Measurements from ENCODE around the gene EXOC6B. TPM values are rescaled to one million over a fixed set of nuclear protein-coding genes. Genes with fewer than 3 reads are reported as not detected.
A peak's percentile ranks its signal among the peaks of the same experiment; 100 is the strongest.
"Not testable (repeated sequence)": the region's sequence is repeated elsewhere in the genome, so short reads cannot be mapped to it uniquely, and the experiment has no call there.

EXOC6B gene
- total RNA-seq, 1 donor, result 9.2 TPM

- peak in 1 of 3 donors; percentile 39 for DNase-seq (ENCODE audit: low read depth in 2 of 3, low spot score in 2 of 3)
Observed at GRCh38 chr2:72562451-72563153, 263.2 kb downstream of the EXOC6B start.

- DNase-seq (ENCODE audit: low read depth in 2 of 3, low spot score in 2 of 3), result no peak
Observed at GRCh38 chr2:72561621-72562318, 264.1 kb downstream of the EXOC6B start.

DNA sequence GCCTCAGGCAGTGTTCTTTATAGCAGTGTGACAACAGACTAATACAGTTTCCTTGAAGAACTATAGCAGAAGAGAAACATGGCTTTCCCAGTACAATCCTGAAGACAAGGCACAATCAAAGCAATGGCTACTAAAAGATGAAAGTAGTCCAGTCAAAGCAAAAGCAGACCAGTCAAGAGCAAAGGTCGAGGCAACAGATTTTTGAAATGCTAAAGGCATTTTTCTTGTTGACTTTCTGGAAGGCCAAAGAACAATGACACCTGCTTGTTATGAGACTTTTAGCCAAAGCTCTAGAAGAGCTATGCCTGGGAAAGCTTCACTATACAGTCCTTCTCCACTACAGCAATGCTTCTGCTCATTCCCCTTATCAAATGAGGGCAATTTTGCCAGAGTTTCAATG, 269.9 kb downstream of the EXOC6B start:
- DNase-seq (ENCODE audit: low read depth in 2 of 3, low spot score in 2 of 3), result no peak

- DNase-seq (ENCODE audit: low read depth in 2 of 3, low spot score in 2 of 3), result not testable (repeated sequence)
Observed at GRCh38 chr2:72555363-72555762, 270.5 kb downstream of the EXOC6B start.

GRCh38 chr2:72554910-72555309, 270.9 kb downstream of the EXOC6B start:
- DNase-seq (ENCODE audit: low read depth in 2 of 3, low spot score in 2 of 3), result not testable (repeated sequence)

- DNase-seq (ENCODE audit: low read depth in 2 of 3, low spot score in 2 of 3), result peak in 1 of 3 donors; percentile 42
Observed at GRCh38 chr2:72554381-72554780, 271.5 kb downstream of the EXOC6B start.

DNA sequence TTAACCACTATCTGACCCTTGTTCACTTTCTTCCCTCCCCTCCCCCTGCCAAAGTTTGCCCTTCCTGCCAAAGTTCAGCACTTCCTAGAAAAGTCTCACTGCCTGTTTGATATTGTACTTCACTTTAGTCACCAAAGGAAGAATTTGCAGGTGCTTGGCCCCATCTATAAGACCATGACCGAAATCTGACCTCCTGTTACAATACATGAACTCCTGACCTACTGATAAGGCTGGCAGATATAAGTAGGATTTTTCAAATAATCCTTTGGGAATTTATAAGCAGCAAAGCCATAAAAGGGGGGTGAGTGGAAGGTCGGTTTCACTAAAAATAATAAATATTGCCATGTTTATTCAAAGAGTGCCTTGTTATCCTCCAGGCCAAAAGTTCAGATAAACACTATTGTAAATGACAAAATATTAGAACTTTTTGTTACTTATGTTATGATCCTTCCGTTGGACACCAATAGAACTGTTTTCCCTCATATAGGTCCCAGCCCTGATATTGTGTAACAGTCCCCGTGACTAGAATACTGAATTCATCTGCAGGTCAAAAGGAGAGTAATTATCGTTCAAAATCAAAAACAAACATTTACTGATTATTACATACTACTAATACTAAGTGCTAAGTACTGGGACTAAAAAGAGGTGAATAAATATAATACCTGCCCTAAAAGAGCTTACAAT, 277.6 kb downstream of the EXOC6B start:
- DNase-seq (ENCODE audit: low read depth in 2 of 3, low spot score in 2 of 3), result no peak

DNA sequence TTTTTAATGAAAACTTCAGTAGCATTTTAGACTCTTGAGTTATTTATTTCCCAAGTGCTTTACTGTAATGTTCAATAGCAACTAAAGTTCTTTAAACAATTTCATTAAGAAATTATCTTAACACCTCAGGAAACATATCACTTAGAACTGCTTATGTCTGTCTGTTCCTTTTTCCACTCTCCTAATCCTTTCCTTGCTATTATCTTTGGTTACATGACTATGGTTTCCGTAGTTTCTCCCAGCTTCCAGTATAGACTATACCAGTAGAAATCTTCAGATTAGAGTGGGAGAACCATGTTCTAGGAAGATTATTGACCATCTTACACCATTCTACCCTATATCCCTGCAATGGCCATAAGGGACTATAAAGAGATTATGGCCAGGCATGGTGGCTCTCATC, 280.0 kb downstream of the EXOC6B start:
- DNase-seq (ENCODE audit: low read depth in 2 of 3, low spot score in 2 of 3), result no peak

DNA sequence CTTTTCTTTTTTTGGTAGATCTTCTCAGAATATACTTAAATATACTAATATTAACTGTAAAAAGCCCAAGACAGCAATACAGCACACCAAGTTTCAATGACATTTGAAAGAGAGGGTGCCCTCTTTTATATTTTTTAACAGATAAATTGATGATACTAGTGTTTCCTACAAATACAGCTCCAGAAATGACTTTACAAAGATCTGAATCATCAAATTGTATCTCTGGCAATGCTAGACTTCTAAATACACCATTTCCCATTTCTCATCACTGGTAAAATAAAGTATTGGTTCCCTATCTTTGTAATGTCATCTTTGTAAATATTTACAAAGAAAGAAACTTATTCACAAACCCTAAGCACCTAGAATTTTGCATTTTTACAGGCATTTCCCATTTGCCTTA, 281.3 kb downstream of the EXOC6B start:
- DNase-seq (ENCODE audit: low read depth in 2 of 3, low spot score in 2 of 3), result no peak

- DNase-seq (ENCODE audit: low read depth in 2 of 3, low spot score in 2 of 3), result peak in 2 of 3 donors; percentile 50 to 71
Observed at GRCh38 chr2:72543497-72544216, 282.2 kb downstream of the EXOC6B start.

DNA sequence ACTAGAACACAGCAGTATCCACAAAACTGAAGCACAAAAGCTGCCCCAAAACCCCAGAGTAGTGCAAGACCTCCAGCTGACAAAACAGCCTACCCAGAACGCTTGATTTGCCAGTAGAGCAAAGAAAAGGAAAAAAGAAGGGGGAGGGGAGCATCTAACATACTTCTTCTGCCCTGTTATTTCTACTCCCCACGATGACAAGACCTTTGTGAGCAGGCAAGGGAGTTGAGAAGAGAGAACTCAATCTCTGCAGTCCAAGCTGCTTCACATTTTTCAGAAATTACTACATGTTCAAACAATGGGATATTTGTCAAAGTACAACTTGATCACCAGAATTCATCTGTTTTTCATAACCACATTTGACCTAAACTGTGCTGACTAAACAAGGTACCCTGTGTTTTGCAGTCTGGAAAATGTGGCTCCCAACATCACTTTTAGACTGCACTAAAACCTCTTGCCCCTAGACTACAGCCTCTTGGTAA, 286.7 kb downstream of the EXOC6B start:
- no peak for DNase-seq (ENCODE audit: low read depth in 2 of 3, low spot score in 2 of 3)

- DNase-seq (ENCODE audit: low read depth in 2 of 3, low spot score in 2 of 3), result peak in 1 of 3 donors; percentile 14
Observed at GRCh38 chr2:72538486-72538885, 287.3 kb downstream of the EXOC6B start.

DNA sequence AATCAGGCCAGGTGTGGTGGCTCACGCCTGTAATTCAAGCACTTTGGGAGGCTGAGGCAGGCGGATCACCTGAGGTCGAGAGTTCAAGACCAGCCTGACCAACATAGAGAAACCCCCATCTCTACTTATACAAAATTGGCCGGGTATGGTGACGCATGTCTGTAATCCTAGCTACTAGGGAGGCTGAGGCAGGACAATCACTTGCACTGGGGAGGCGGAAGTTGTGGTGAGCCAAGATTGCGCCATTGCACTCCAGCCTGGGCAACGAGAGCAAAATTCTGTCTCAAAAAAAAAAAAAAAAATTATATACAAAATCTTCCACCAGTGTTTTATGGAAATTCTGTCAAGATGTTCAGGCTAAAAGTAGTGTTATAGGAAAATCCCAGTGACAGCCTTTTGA, 290.2 kb downstream of the EXOC6B start:
- DNase-seq (ENCODE audit: low read depth in 2 of 3, low spot score in 2 of 3), result not testable (repeated sequence)

- DNase-seq (ENCODE audit: low read depth in 2 of 3, low spot score in 2 of 3), result peak in 2 of 3 donors; percentile 10 to 16
Observed at GRCh38 chr2:72533765-72534164, 292.1 kb downstream of the EXOC6B start.

DNA sequence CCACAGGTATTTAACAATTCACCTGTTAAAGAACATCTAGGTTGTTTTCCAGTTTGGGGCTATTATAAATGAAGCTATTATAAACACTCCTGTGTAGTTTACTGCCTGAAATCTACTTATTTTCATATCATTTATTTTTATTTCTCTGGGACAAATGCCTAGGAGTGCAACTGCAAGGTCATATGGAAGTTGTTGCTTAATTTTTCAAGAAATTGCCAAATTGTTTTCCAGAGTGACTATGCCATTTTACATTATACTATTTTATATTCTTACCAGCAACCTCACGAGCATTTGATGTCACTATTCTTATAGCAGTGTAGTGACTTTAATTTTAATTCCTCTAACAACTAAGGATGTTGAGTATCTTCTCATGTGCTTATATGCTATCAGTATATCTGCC, 298.4 kb downstream of the EXOC6B start:
- DNase-seq (ENCODE audit: low read depth in 2 of 3, low spot score in 2 of 3), result no peak

DNA sequence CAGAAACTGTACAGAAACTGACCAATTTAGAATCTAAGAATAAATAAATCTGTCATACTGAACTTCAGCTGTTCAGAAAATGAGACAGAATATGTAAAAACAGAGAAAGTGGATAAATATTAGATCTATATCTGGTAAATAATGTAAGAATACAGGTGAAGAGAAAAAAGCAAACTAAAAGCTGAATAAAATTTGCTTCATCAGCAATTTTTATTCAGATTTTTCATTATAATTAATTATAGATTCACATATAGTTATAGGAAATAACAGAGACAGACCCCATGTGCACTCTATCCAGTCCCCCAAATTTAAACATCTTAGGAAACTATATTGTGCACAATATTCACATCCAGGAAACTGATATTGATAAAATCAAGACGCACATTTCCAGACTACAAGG, 299.2 kb downstream of the EXOC6B start:
- DNase-seq (ENCODE audit: low read depth in 2 of 3, low spot score in 2 of 3), result no peak

DNA sequence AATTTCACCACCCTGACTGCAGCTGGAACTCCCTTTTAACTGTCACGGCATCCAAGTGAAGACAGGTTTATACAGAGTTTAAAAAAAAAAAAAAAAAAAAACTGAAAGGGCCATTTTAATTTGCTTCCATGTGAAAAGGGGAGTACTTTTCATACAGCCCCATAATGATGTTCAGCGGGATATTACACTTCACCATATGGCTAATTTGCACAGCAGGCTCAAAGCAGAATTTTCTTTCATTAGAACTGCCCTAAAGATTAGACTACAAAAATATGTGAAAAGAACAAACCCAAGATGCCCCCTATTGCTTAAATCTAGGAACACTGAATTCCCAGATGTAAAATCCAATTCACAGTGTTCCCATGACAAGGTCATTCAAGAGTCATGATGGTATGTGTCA, 301.8 kb downstream of the EXOC6B start:
- DNase-seq (ENCODE audit: low read depth in 2 of 3, low spot score in 2 of 3), result no peak

DNA sequence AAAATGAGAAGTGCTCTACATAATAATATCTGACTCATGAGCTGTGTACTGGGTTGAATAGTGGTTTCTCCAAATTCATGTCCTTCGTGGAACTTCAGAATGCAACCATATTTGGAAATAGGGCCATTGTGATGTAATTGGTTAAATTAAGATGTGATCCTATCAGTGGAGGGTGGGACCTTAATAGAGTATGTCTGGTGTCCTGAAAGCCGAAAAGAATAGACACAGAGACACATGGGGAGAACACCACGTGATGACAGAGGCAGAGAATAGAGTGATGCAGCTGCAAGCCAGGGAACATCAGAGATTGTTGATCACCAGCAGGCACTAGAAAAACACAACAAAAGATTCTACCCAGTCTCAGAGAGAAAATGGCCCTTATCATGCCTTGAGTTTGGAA, 310.1 kb downstream of the EXOC6B start:
- DNase-seq (ENCODE audit: low read depth in 2 of 3, low spot score in 2 of 3), result no peak

DNA sequence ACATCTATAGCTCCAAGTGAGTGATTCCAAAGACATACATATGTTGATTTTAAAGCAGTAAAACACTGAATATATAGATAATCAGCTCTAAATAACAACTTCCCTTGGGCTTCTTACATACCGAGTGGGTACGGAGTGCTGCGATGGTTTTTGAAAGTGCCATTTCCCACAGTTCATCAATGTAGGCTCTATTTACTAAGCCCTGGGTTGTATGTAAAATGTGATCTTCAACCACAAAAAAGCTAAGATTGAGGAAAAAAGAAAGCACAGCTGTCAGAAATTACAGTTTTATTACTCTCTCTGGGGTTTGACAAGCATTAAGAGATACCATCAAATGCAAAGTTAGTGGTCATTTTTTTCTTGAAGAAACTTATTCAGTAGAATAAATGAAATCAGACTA, 312.8 kb downstream of the EXOC6B start:
- no peak for DNase-seq (ENCODE audit: low read depth in 2 of 3, low spot score in 2 of 3)

GRCh38 chr2:72512376-72512775, 313.5 kb downstream of the EXOC6B start:
- no peak for DNase-seq (ENCODE audit: low read depth in 2 of 3, low spot score in 2 of 3)

GRCh38 chr2:72511906-72512305, 313.9 kb downstream of the EXOC6B start:
- DNase-seq (ENCODE audit: low read depth in 2 of 3, low spot score in 2 of 3), result no peak
